ENCODE data around the gene PRLHR.

GRCh38 chr10:118582511-118582910 lies 12.9 kb downstream of the PRLHR start:
- TF ChIP-seq CTCF (conservative IDR thresholded peaks at IDR 0.05; ENCODE audit: low read depth, low read length) = no peak
- TF ChIP-seq EZH2 (IDR thresholded peaks at IDR 0.05; ENCODE audit: low read length, unreplicated experiment) = no peak
- no peak for TF ChIP-seq EZH2phosphoT487 (IDR thresholded peaks at IDR 0.05; ENCODE audit: borderline replicate concordance, low read length)

Data from PC-3 (cell line).